HEK293T (cell line): ENCODE data around the gene VWA8.

Source experiments
- CTCF ChIA-PET: fragments of 350-600 bp; formaldehyde crosslinking; extraction: SDS; loops from one replicate; lab custom pipeline; 2021; ENCODE audit warnings: antibody characterized with exemption, inconsistent platforms; lab: Yijun Ruan, JAX
- POLR2A ChIA-PET: fragments of 350-600 bp; formaldehyde crosslinking; extraction: SDS; loops from one replicate; lab custom pipeline; 2020; ENCODE audit warnings: antibody characterized with exemption, inconsistent platforms; lab: Yijun Ruan, JAX
- DNase-seq: peaks from one replicate; pipeline ENCODE4 v3.0.0; 2012; ENCODE audit warnings: mixed read lengths; ENCODE audit errors: extremely low spot score
- ARNT ChIP-seq: fragments of 450-650 bp; IDR thresholded peaks from 2 replicates; pipeline ENCODE4 v1.6.1; 2017; ENCODE audit warnings: mild to moderate bottlenecking
- BHLHE40 ChIP-seq: fragments of 450-650 bp; IDR thresholded peaks from 2 replicates; pipeline ENCODE4 v1.6.1; 2016; ENCODE audit warnings: mild to moderate bottlenecking, moderate library complexity, borderline replicate concordance
- CTBP1 ChIP-seq: fragments of 450-650 bp; IDR thresholded peaks from 2 replicates; pipeline ENCODE4 v1.6.1; 2016; ENCODE audit warnings: borderline replicate concordance
- ELF4 ChIP-seq: fragments of 450-650 bp; IDR thresholded peaks from 2 replicates; pipeline ENCODE4 v1.6.1; 2017; ENCODE audit warnings: antibody characterized with exemption
- FOXA1 ChIP-seq: fragments of 450-650 bp; IDR thresholded peaks from 2 replicates; pipeline ENCODE4 v1.6.1; 2016; ENCODE audit warnings: mild to moderate bottlenecking
- FOXK2 ChIP-seq: fragments of 450-650 bp; IDR thresholded peaks from 2 replicates; pipeline ENCODE4 v1.6.1; 2016; ENCODE audit warnings: mild to moderate bottlenecking
- FOXM1 ChIP-seq: fragments of 450-650 bp; IDR thresholded peaks from 2 replicates; pipeline ENCODE4 v1.6.1; 2017; ENCODE audit warnings: mild to moderate bottlenecking, borderline replicate concordance
- HDGF ChIP-seq: fragments of 450-650 bp; IDR thresholded peaks from 2 replicates; pipeline ENCODE4 v1.6.1; 2017; ENCODE audit warnings: antibody characterized with exemption, borderline replicate concordance
- L3MBTL2 ChIP-seq: fragments of 450-650 bp; conservative IDR thresholded peaks from 2 replicates; pipeline ENCODE4 v1.6.1; 2016; ENCODE audit warnings: mild to moderate bottlenecking
- LEF1 ChIP-seq: fragments of 450-650 bp; IDR thresholded peaks from 2 replicates; pipeline ENCODE4 v1.6.1; 2017; ENCODE audit warnings: mild to moderate bottlenecking, borderline replicate concordance
- NFRKB ChIP-seq: fragments of 450-650 bp; IDR thresholded peaks from 2 replicates; pipeline ENCODE4 v1.6.1; 2016; ENCODE audit warnings: mild to moderate bottlenecking, moderate library complexity
- SP1 ChIP-seq: fragments of 450-650 bp; IDR thresholded peaks from 2 replicates; pipeline ENCODE4 v1.6.1; 2017
- SUZ12 ChIP-seq: fragments of 450-650 bp; IDR thresholded peaks from 2 replicates; pipeline ENCODE4 v1.6.1; 2016; ENCODE audit warnings: mild to moderate bottlenecking
- TARDBP ChIP-seq: fragments of 450-650 bp; IDR thresholded peaks from 2 replicates; pipeline ENCODE4 v1.6.1; 2016
- ZNF384 ChIP-seq: fragments of 450-650 bp; IDR thresholded peaks from 2 replicates; pipeline ENCODE4 v1.6.1; 2016
- TF ChIP-seq, protein P1 (sequence below): fragments of 450-650 bp; IDR thresholded peaks from 2 replicates; pipeline ENCODE4 v1.6.1; 2016

VWA8 gene

DNA sequence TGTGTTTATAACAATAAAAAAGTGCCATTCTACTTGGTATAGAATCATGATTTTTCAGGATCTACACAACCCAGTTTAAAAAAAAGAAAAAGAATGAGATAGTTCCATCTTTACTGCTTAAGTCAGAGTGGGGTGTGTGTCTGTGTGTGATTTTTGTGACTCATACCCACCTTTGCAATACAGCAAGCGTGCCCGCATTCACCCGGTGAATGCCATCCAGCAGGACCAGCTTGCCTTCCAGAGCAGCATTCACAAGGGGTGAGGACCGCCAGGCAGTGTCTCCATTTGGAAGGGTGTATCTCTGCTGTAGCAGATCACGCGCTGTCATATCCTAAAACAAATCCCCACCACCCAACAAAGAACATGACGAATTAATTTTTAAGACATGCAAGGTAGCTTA, 127.7 kb downstream of the VWA8 start:
- ChIA-PET CTCF (no interaction called here), POLR2A (no interaction called here)
- no peak for TF ChIP-seq FOXA1
- TF ChIP-seq L3MBTL2: no peak
- TF ChIP-seq ZNF384: no peak
- no peak for TF ChIP-seq NFRKB
- TF ChIP-seq FOXM1: no peak
- TF ChIP-seq SUZ12: no peak
- no peak for TF ChIP-seq ARNT
- TF ChIP-seq FOXK2: no peak
- TF ChIP-seq, protein P1, sequence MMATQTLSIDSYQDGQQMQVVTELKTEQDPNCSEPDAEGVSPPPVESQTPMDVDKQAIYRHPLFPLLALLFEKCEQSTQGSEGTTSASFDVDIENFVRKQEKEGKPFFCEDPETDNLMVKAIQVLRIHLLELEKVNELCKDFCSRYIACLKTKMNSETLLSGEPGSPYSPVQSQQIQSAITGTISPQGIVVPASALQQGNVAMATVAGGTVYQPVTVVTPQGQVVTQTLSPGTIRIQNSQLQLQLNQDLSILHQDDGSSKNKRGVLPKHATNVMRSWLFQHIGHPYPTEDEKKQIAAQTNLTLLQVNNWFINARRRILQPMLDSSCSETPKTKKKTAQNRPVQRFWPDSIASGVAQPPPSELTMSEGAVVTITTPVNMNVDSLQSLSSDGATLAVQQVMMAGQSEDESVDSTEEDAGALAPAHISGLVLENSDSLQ: no peak
- DNase-seq: no peak

DNA sequence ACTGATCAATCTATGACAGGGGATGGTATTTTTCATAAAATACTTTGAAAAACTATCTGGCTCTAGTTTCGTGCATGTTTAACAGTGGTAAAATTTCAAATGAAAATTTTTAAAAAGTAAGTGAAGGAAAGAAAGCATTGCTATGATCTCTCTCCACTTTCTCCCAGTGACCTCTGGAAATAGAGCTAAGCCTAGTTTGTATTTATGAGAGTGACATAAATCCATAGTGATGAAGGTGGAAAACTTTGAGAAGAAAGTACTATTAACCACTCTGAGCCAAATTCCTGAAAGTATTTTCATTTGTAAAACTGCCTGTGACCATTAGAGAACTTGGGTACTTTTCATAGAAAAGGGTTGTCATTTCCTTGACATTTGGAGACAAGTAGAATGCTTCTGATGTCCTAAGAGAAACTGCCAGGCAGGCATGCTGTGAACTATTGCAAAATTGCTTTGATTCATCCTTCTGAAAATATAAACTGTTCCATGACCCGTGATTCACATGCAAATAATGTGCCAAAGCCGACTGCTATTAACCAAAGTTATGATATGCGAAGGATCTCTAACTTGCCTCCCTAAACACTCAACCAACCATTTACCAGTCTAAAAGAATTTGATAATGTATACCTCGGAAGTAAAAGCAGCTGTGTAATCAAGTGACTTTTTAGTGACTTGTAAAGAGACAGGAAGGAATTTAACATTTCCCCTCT, 133.2 kb downstream of the VWA8 start:
- POLR2A ChIA-PET: no interaction called here
- DNase-seq: no peak

DNA sequence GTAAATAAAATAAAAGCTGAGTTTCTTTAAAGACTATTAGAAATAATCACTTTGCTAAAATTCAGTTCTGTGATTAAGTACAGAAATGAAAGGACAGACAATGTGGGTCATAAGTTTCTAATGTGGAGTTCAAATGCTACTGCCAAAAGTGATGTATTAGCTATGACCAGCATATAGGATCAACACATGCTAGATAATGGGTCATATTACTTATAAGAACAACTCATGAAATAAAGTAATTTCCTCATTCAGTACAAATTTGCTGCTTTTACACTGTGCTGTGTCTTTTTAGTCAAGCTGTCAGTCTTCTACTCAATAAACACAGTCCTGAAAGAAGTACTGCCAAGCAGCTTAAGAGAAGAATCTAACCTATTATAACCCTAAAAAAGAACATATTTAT, 135.2 kb downstream of the VWA8 start:
- TF ChIP-seq HDGF (no peak), BHLHE40 (no peak), FOXA1 (no peak), ARNT (no peak), SP1 (no peak), LEF1 (no peak), NFRKB (no peak), CTBP1 (no peak), ZNF384 (no peak), ELF4 (no peak), FOXK2 (no peak), L3MBTL2 (no peak)
- TF ChIP-seq, protein P1: no peak
- ChIA-PET CTCF (no interaction called here), POLR2A (interaction anchor here (0.6 kb wide), 1 partner anchor 1457 kb away, joined by 3 read pairs; no protein-coding TSS in a partner anchor)
- DNase-seq: no peak

More for the DNA sequence above, 133.2 kb downstream of the VWA8 start:
- CTCF ChIA-PET: no interaction called here
- no peak for TF ChIP-seq CTBP1
- TF ChIP-seq FOXA1: no peak
- TF ChIP-seq, protein P1: no peak
- no peak for TF ChIP-seq ARNT
- TF ChIP-seq BHLHE40: no peak
- TF ChIP-seq ZNF384: no peak
- TF ChIP-seq HDGF: no peak
- no peak for TF ChIP-seq NFRKB
- no peak for TF ChIP-seq FOXM1
- TF ChIP-seq FOXK2: no peak
- TF ChIP-seq SP1: no peak
- TF ChIP-seq SUZ12: no peak
- TF ChIP-seq TARDBP: no peak
- TF ChIP-seq ELF4: no peak

DNA sequence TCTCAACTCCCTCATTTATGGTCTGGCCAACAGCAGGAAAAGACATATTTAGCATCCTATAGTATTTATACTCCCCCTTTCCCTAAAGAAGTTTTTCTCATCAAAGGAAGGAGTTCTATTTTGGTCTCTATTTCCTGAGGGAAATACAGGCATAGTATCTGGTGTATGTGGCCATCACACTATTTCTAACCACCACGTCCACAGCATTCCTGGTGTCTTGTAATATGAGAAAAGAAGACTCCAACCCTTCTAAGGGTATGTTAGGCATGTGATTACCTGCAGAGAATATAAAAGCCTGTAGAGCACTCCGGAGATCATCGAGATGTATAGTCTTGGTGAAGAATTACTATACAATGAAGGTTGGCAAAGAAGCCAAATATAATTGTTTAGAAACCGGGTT, 137.4 kb downstream of the VWA8 start:
- ChIA-PET POLR2A (no interaction called here), CTCF (no interaction called here)
- no peak for DNase-seq
- TF ChIP-seq FOXK2 (no peak), CTBP1 (no peak), FOXA1 (no peak), LEF1 (no peak), TARDBP (no peak), L3MBTL2 (no peak), HDGF (no peak), FOXM1 (no peak)

DNA sequence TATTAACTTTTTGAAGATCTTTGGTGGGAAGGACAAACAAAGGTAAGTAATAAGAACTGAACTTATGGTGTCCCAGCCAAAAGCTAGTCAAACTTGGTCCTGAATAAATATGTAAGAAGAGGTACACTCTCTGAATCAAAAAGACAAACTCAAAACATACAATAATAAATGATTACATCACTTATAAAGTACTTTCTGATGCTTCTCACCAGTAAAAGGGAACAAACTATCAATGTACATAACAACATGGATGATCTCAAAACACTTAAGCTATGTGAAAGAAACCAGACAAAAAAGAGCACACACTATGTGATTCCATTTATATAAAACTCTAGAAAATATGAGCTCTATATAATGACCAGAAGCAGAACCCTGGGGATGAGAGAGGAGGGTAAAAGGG, 138.3 kb downstream of the VWA8 start:
- POLR2A ChIA-PET: no interaction called here
- CTCF ChIA-PET: no interaction called here
- no peak for DNase-seq
- TF ChIP-seq HDGF (no peak), CTBP1 (no peak), BHLHE40 (no peak), TARDBP (no peak), NFRKB (no peak), LEF1 (no peak), ARNT (no peak), L3MBTL2 (no peak), ZNF384 (no peak)
- TF ChIP-seq, protein P1: no peak

DNA sequence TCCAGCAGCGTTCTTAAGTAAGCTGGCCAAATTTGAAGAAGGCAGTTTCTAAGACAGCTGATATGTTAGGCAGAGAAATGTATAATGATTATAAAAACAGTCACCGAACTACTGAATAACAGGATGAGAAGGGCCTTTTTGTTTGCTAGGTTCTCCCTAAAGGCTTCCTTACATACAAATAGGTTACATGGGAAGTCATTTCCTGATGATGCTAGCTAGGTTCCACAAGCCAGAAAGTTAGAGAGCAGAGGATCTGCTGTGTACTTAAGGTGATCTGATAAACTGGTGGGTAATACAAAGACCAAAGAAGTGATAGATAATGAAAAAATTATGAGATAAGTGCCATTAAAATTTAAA, 139.7 kb downstream of the VWA8 start:
- TF ChIP-seq LEF1 (no peak), FOXM1 (no peak), FOXK2 (no peak)
- ChIA-PET CTCF (no interaction called here), POLR2A (no interaction called here)
- DNase-seq: no peak
